Keratinocyte (primary cell): Measurements from ENCODE around the gene MAZ. TPM values are rescaled to one million over a fixed set of nuclear protein-coding genes. Genes with fewer than 3 reads are reported as not detected.

Experiments used
- DNase-seq: peaks from one replicate; pipeline ENCODE4 v3.0.0-alpha.2; 2011; ENCODE audit warnings: low read depth, missing footprints, low spot score
- FAIRE-seq: peaks from 2 replicates; lab custom pipeline; 2011; peaks lifted over from hg19 to GRCh38; lab: Jason Lieb, UNC
- H2AFZ ChIP-seq: 2 replicates; pipeline ENCODE4 v1.6.0; 2012; ENCODE audit warnings: low read length, control low read depth, inconsistent platforms; ENCODE audit not compliant: control insufficient read depth
- H3K27ac ChIP-seq: 2 replicates; pipeline ENCODE4 v1.5.1; 2011; ENCODE audit warnings: low read length; ENCODE audit not compliant: control insufficient read depth, insufficient read depth
- H3K27me3 ChIP-seq: 3 replicates; pipeline ENCODE4 v1.6.0; 2011; ENCODE audit warnings: low read length; ENCODE audit not compliant: control insufficient read depth, insufficient read depth; ENCODE audit errors: extremely low read depth
- H3K36me3 ChIP-seq, 2 experiments: 2 replicates in 1 of 2; 3 replicates in 1 of 2; pipeline ENCODE4 v1.5.1; 2011; ENCODE audit warnings: low read length in 2 of 2, mild to moderate bottlenecking in 1 of 2; ENCODE audit not compliant: control insufficient read depth in 2 of 2, insufficient read depth in 2 of 2; ENCODE audit errors: extremely low read depth in 1 of 2
- H3K4me1 ChIP-seq: 3 replicates; pipeline ENCODE4 v1.5.1; 2011; ENCODE audit warnings: low read length; ENCODE audit not compliant: control insufficient read depth, insufficient read depth; ENCODE audit errors: extremely low read depth
- H3K4me2 ChIP-seq: 3 replicates; pipeline ENCODE4 v1.6.0; 2011; ENCODE audit warnings: low read depth, low read length; ENCODE audit not compliant: control insufficient read depth, insufficient read depth; ENCODE audit errors: extremely low read depth
- H3K4me3 ChIP-seq, 3 experiments: fragments of 200-600 bp in 1 of 3; sonication (generic) in 1 of 3; 2 replicates in 2 of 3; 3 replicates in 1 of 3; pipeline ENCODE4 v1.5.1; 2011 to 2016; ENCODE audit warnings: low read length in 3 of 3, mild to moderate bottlenecking in 3 of 3, control low read depth in 2 of 3, inconsistent platforms in 1 of 3, low read depth in 1 of 3, mixed read lengths in 1 of 3, mixed run types in 1 of 3, moderate library complexity in 1 of 3; ENCODE audit not compliant: control insufficient read depth in 2 of 3, insufficient read depth in 2 of 3; ENCODE audit errors: extremely low read depth in 1 of 3
- H3K79me2 ChIP-seq: 2 replicates; pipeline ENCODE4 v1.6.0; 2012; ENCODE audit warnings: low read length; ENCODE audit not compliant: control insufficient read depth, insufficient read depth
- H3K9ac ChIP-seq: 3 replicates; pipeline ENCODE4 v1.6.0; 2011; ENCODE audit warnings: low read length; ENCODE audit not compliant: control insufficient read depth, insufficient read depth; ENCODE audit errors: extremely low read depth
- H3K9me1 ChIP-seq: 3 replicates; pipeline ENCODE4 v1.6.0; 2011; ENCODE audit warnings: low read length; ENCODE audit not compliant: control insufficient read depth, insufficient read depth; ENCODE audit errors: extremely low read depth
- H3K9me3 ChIP-seq: 2 replicates; pipeline ENCODE4 v1.5.1; 2012; ENCODE audit warnings: low read depth, low read length; ENCODE audit not compliant: control insufficient read depth
- H4K20me1 ChIP-seq: 3 replicates; pipeline ENCODE4 v1.6.0; 2011; ENCODE audit warnings: low read length; ENCODE audit not compliant: control insufficient read depth, insufficient read depth; ENCODE audit errors: extremely low read depth
- CTCF ChIP-seq, 3 experiments: IDR thresholded peaks in 1 of 3; conservative IDR thresholded peaks in 1 of 3; optimal IDR thresholded peaks in 1 of 3; 2 replicates in 2 of 3; 3 replicates in 1 of 3; pipeline versions ENCODE3 to v1.5.1; 2011; ENCODE audit warnings: low read length in 3 of 3, mild to moderate bottlenecking in 3 of 3, moderate library complexity in 2 of 3, control low read depth in 1 of 3, inconsistent platforms in 1 of 3; ENCODE audit not compliant: insufficient read depth in 2 of 3; ENCODE audit errors: extremely low read depth in 1 of 3
- EZH2 ChIP-seq: IDR thresholded peaks from one replicate; pipeline ENCODE4 v1.6.1; 2012; ENCODE audit warnings: inconsistent platforms, mild to moderate bottlenecking, low read length, moderate library complexity
- dilution Hi-C: fragments of 300-500 bp; cut with MboI; formaldehyde crosslinking; loops from one replicate; pipeline ENCODE4 v1.7.0; 2020; ENCODE audit warnings: low sequenced_read_pairs; ENCODE audit not compliant: extremely low pct_ligation_motif_present
- polyA plus RNA-seq, 5 experiments: library from polyadenylated mRNA; depleted of rRNA in 3 of 5; stranded (reverse) in 3 of 5; stranded (forward) in 1 of 5; unstranded in 1 of 5; fragments of >200 nt; gene quantifications; 1 replicate in 1 of 5; 2 replicates in 3 of 5; 3 replicates in 1 of 5; pipeline versions ENCODE4 v1.2.1 to v1.2.3, GENCODE V29; 2011 to 2012; ENCODE audit warnings: missing spikeins in 2 of 5, low read depth in 1 of 5, low replicate concordance in 1 of 5

MAZ gene
- polyA plus RNA-seq, 1 donor (not counting 4 experiments of a cell fraction or from before 2014, with no cell fraction given) = 48.5 TPM

GRCh38 chr16:29794231-29794710, 12.1 kb upstream of the MAZ start:
- peaks cover 21% of the 10 kb centered on the region for H3K4me1 ChIP-seq
- DNase-seq = no peak
- no peak overlapping the region for H2AFZ ChIP-seq
- H3K79me2 ChIP-seq = peaks cover 58% of the 10 kb centered on the region
- no peaks in the 10 kb centered on the region for H4K20me1 ChIP-seq
- H3K27me3 ChIP-seq = no peaks in the 10 kb centered on the region
- no peak overlapping the region for H3K27ac ChIP-seq
- H3K9me1 ChIP-seq = no peaks in the 10 kb centered on the region
- peaks cover 13 to 21% of the 10 kb centered on the region in 2 experiments for H3K36me3 ChIP-seq
- FAIRE-seq = no peak
- H3K4me2 ChIP-seq = no peak overlapping the region
- H3K4me3 ChIP-seq = no peak overlapping the region
- no peak overlapping the region for H3K9ac ChIP-seq
- TF ChIP-seq EZH2 (no peak), CTCF (optimal IDR thresholded peaks at IDR 0.05 in 1 of 3, IDR thresholded peaks at IDR 0.05 in 1 of 3, conservative IDR thresholded peaks at IDR 0.05 in 1 of 3; ENCODE audit: extremely low read depth in 1 of 3, insufficient read depth in 2 of 3, low read length in 3 of 3) (no peak)
- dilution Hi-C loops = no loop called here
- H3K9me3 ChIP-seq = no peaks in the 10 kb centered on the region

GRCh38 chr16:29802416-29802935, 3.9 kb upstream of the MAZ start:
- no peaks in the 10 kb centered on the region for H3K27me3 ChIP-seq
- no peaks in the 10 kb centered on the region for H4K20me1 ChIP-seq
- dilution Hi-C loops = no loop called here
- H3K79me2 ChIP-seq = peaks cover 4% of the 10 kb centered on the region
- FAIRE-seq (no peak), DNase-seq (no peak)
- peaks cover 8% of the 10 kb centered on the region for H3K4me1 ChIP-seq
- H3K27ac ChIP-seq = no peak overlapping the region
- no peak overlapping the region for H3K4me3 ChIP-seq
- H3K9me1 ChIP-seq = no peaks in the 10 kb centered on the region
- peaks cover 19 to 32% of the 10 kb centered on the region in 2 experiments for H3K36me3 ChIP-seq
- no peak overlapping the region for H3K4me2 ChIP-seq
- H3K9me3 ChIP-seq = no peaks in the 10 kb centered on the region
- H2AFZ ChIP-seq = no peak overlapping the region
- H3K9ac ChIP-seq = no peak overlapping the region
- TF ChIP-seq CTCF (optimal IDR thresholded peaks at IDR 0.05 in 1 of 3, IDR thresholded peaks at IDR 0.05 in 1 of 3, conservative IDR thresholded peaks at IDR 0.05 in 1 of 3; ENCODE audit: extremely low read depth in 1 of 3, insufficient read depth in 2 of 3, low read length in 3 of 3) = no peak
- TF ChIP-seq EZH2 = no peak
